SK-N-SH (cell line): ENCODE measurements around the gene DLG2. TPM values are rescaled to one million over a fixed set of nuclear protein-coding genes. Genes with fewer than 3 reads are reported as not detected.

Experiments
- CTCF ChIA-PET: fragments of 300-600, 350-600 bp; formaldehyde crosslinking; extraction: SDS; loops from one replicate; lab custom pipeline; 2021; lab: Yijun Ruan, JAX
- POLR2A ChIA-PET: fragments of 350-600 bp; sonication (Branson Sonifier 250); formaldehyde crosslinking; extraction: SDS; loops from one replicate; lab custom pipeline; 2020; ENCODE audit warnings: antibody characterized with exemption, inconsistent platforms; lab: Yijun Ruan, JAX
- DNase-seq: peaks from one replicate; pipeline ENCODE4 v3.0.0; 2012
- H2AFZ ChIP-seq: fragments of 200-600 bp; sonication (generic); 2 replicates; pipeline ENCODE4 v1.8.1; 2016; ENCODE audit warnings: antibody characterized with exemption, mild to moderate bottlenecking, low read depth
- H3F3A ChIP-seq: fragments of 200-600 bp; sonication (generic); replicated peaks from 2 replicates; pipeline ENCODE3; 2016; ENCODE audit warnings: antibody characterized with exemption, mild to moderate bottlenecking; ENCODE audit not compliant: insufficient read depth
- H3K27ac ChIP-seq, 2 experiments: fragments of 200-500 bp in 1 of 2; fragments of 200-600 bp in 1 of 2; sonication (Bioruptor generic) in 1 of 2; sonication (generic), shearing (Covaris generic) in 1 of 2; 2 replicates each; pipeline versions ENCODE4 v1.5.1 to v1.6.1; 2014 to 2016; ENCODE audit warnings: low read depth in 2 of 2, inconsistent platforms in 1 of 2, low read length in 1 of 2, mild to moderate bottlenecking in 1 of 2, mixed read lengths in 1 of 2
- H3K27me3 ChIP-seq: fragments of 200-600 bp; sonication (generic), shearing (Covaris generic); 2 replicates; pipeline ENCODE4 v1.6.1; 2016; ENCODE audit warnings: mixed run types; ENCODE audit not compliant: insufficient read depth
- H3K36me3 ChIP-seq, 2 experiments: fragments of 200-500 bp in 1 of 2; fragments of 200-600 bp in 1 of 2; sonication (Bioruptor generic) in 1 of 2; sonication (generic) in 1 of 2; replicated peaks in 1 of 2; 2 replicates each; pipeline versions ENCODE3 to v1.5.1; 2014 to 2016; ENCODE audit warnings: low read length in 1 of 2, mild to moderate bottlenecking in 1 of 2; ENCODE audit not compliant: insufficient read depth in 2 of 2, control insufficient read depth in 1 of 2
- H3K4me1 ChIP-seq, 2 experiments: fragments of 200-500 bp in 1 of 2; fragments of 200-600 bp in 1 of 2; sonication (Bioruptor generic) in 1 of 2; sonication (generic), shearing (Covaris generic) in 1 of 2; 2 replicates each; pipeline versions ENCODE4 v1.5.1 to v1.6.1; 2014 to 2016; ENCODE audit warnings: low read depth in 1 of 2, low read length in 1 of 2, mixed run types in 1 of 2; ENCODE audit not compliant: insufficient read depth in 2 of 2, control insufficient read depth in 1 of 2
- H3K4me2 ChIP-seq: fragments of 200-600 bp; sonication (generic), shearing (Covaris generic); 2 replicates; pipeline ENCODE4 v1.6.1; 2017; ENCODE audit warnings: mixed run types
- H3K4me3 ChIP-seq, 2 experiments: fragments of 200-500 bp in 1 of 2; fragments of 200-600 bp in 1 of 2; sonication (Bioruptor generic) in 1 of 2; sonication (generic), shearing (Covaris generic) in 1 of 2; 2 replicates each; pipeline versions ENCODE4 v1.5.1 to v1.8.1; 2014 to 2016; ENCODE audit warnings: low read depth in 2 of 2, inconsistent platforms in 1 of 2, low read length in 1 of 2, mild to moderate bottlenecking in 1 of 2, mixed read lengths in 1 of 2, moderate library complexity in 1 of 2
- H3K79me2 ChIP-seq: fragments of 200-600 bp; sonication (generic); 2 replicates; pipeline ENCODE4 v1.8.1; 2017; ENCODE audit warnings: mild to moderate bottlenecking; ENCODE audit not compliant: insufficient read depth
- H3K9ac ChIP-seq: fragments of 200-600 bp; sonication (generic); 2 replicates; pipeline ENCODE4 v1.6.1; 2017; ENCODE audit warnings: mixed run types
- H3K9me2 ChIP-seq: fragments of 200-600 bp; sonication (generic); 2 replicates; pipeline ENCODE4 v1.6.1; 2017; ENCODE audit warnings: mixed run types
- H3K9me3 ChIP-seq: fragments of 200-600 bp; sonication (generic); 2 replicates; pipeline ENCODE4 v1.6.1; 2017; ENCODE audit warnings: mixed run types, mild to moderate bottlenecking, moderate library complexity
- H4K20me1 ChIP-seq: fragments of 200-600 bp; sonication (generic); 2 replicates; pipeline ENCODE4 v1.6.1; 2017; ENCODE audit warnings: mild to moderate bottlenecking, mixed run types; ENCODE audit not compliant: insufficient read depth
- CHD2 ChIP-seq: fragments of 150-350 bp; IDR thresholded peaks from 2 replicates; pipeline ENCODE4 v1.6.1; 2018; ENCODE audit warnings: low read length; ENCODE audit not compliant: partially characterized antibody
- CTCF ChIP-seq: fragments of 200-600 bp; sonication (generic); IDR thresholded peaks from 2 replicates; pipeline ENCODE4 v1.6.1; 2017; ENCODE audit warnings: antibody characterized with exemption, mild to moderate bottlenecking, moderate library complexity
- ELF1 ChIP-seq: IDR thresholded peaks from 2 replicates; pipeline ENCODE4 v1.4.0; 2012
- EP300 ChIP-seq, 2 experiments: IDR thresholded peaks; 2 replicates each; pipeline versions ENCODE4 v1.4.0 to v1.6.1; 2012; ENCODE audit warnings: borderline replicate concordance in 1 of 2, low read depth in 1 of 2, low read length in 1 of 2
- FOXM1 ChIP-seq: IDR thresholded peaks from 2 replicates; pipeline ENCODE4 v1.4.0; 2012; ENCODE audit warnings: low read depth, mild to moderate bottlenecking
- GABPA ChIP-seq: IDR thresholded peaks from 2 replicates; pipeline ENCODE4 v1.4.0; 2012; ENCODE audit warnings: low read depth, mild to moderate bottlenecking
- GATA2 ChIP-seq: sonication (generic); formaldehyde crosslinking; IDR thresholded peaks from 2 replicates; pipeline ENCODE4 v1.5.0; 2020; ENCODE audit warnings: mild to moderate bottlenecking, missing genetic modification reagents
- MEF2A ChIP-seq: IDR thresholded peaks from 2 replicates; pipeline ENCODE4 v1.4.0; 2012; ENCODE audit warnings: low read depth, borderline replicate concordance
- MXI1 ChIP-seq: IDR thresholded peaks from 2 replicates; pipeline ENCODE4 v1.6.1; 2012; ENCODE audit warnings: mild to moderate bottlenecking, low read depth, low read length, improper control_type of control experiment
- NFIC ChIP-seq: IDR thresholded peaks from 2 replicates; pipeline ENCODE4 v1.4.0; 2012; ENCODE audit warnings: borderline replicate concordance
- PBX3 ChIP-seq: IDR thresholded peaks from 2 replicates; pipeline ENCODE4; 2012
- POLR2AphosphoS5 ChIP-seq: IDR thresholded peaks from 2 replicates; pipeline ENCODE4 v1.6.1; 2012; ENCODE audit warnings: low read depth, low read length
- RCOR1 ChIP-seq: fragments of 150-350 bp; IDR thresholded peaks from 2 replicates; pipeline ENCODE4 v1.6.1; 2017; ENCODE audit warnings: antibody characterized with exemption, low read length
- REST ChIP-seq: IDR thresholded peaks from 2 replicates; pipeline ENCODE4 v1.6.1; 2012; ENCODE audit warnings: mild to moderate bottlenecking, low read depth, low read length, moderate library complexity
- SIN3A ChIP-seq: IDR thresholded peaks from 2 replicates; pipeline ENCODE4 v1.6.1; 2012; ENCODE audit warnings: low read depth, mild to moderate bottlenecking, low read length, moderate library complexity, borderline replicate concordance
- SMC3 ChIP-seq: IDR thresholded peaks from 2 replicates; pipeline ENCODE4 v1.6.1; 2012; ENCODE audit warnings: low read depth, low read length, improper control_type of control experiment
- TAF1 ChIP-seq: IDR thresholded peaks from 2 replicates; pipeline ENCODE4 v1.6.1; 2012; ENCODE audit warnings: low read depth, mild to moderate bottlenecking, low read length, moderate library complexity, borderline replicate concordance
- YY1 ChIP-seq: IDR thresholded peaks from 2 replicates; pipeline ENCODE4 v1.4.0; 2012; ENCODE audit warnings: low read depth, mild to moderate bottlenecking
- ZBTB33 ChIP-seq: IDR thresholded peaks from 2 replicates; pipeline ENCODE4 v1.4.0; 2012; ENCODE audit warnings: low read depth, borderline replicate concordance
- WGBS: methylation state at CpG from one replicate; pipeline ENCODE4 v1.1.6; 2017; ENCODE audit warnings: low lambda C conversion rate; 5-methylcytosine and 5-hydroxymethylcytosine counted together
- polyA plus RNA-seq, 3 experiments: library from polyadenylated mRNA; depleted of rRNA; stranded (reverse); fragments of >200 nt; gene quantifications; 2 replicates each; pipeline ENCODE4 v1.2.3, GENCODE V29; 2012

DLG2 gene
- polyA plus RNA-seq, 1 of the 3 experiments (the other 2 are of a cell fraction): 0.21 TPM

GRCh38 chr11:83711106-83711527, 1916.0 kb downstream of the DLG2 start (continued):
- TF ChIP-seq PBX3 (no peak), NFIC (no peak)

- Histone ChIP-seq H3K4me3 (no peak overlapping the region), H3K36me3 (no peaks in the 10 kb centered on the region), H3K79me2 (no peaks in the 10 kb centered on the region), H3K27ac (no peak overlapping the region), H4K20me1 (no peaks in the 10 kb centered on the region), H3K9ac (no peak overlapping the region), H3K4me1 (no peaks in the 10 kb centered on the region), H3K9me3 (no peaks in the 10 kb centered on the region), H3F3A (no peaks in the 10 kb centered on the region), H3K9me2 (no peaks in the 10 kb centered on the region), H3K27me3 (no peaks in the 10 kb centered on the region), H3K4me2 (no peak overlapping the region), H2AFZ (no peak overlapping the region)
- TF ChIP-seq GABPA (no peak), REST (no peak)
- CTCF ChIA-PET: interaction anchor here (0.9 to 1.7 kb wide), 2 partner anchors 8 to 18 kb away, joined by 3 read pairs; no protein-coding TSS in a partner anchor
- DNase-seq: no peak
- POLR2A ChIA-PET: no interaction called here
Observed at GRCh38 chr11:83709434-83709833, 1917.7 kb downstream of the DLG2 start.

- ChIA-PET POLR2A (no interaction called here), CTCF (interaction anchor here (0.6 kb wide), 1 partner anchor 780 kb away, joined by 3 read pairs; no protein-coding TSS in a partner anchor)
- no peak overlapping the region for H2AFZ ChIP-seq
Observed at GRCh38 chr11:83706566-83706965, 1920.6 kb downstream of the DLG2 start.

More at GRCh38 chr11:83706566-83706965, 1920.6 kb downstream of the DLG2 start:
- H3K4me2 ChIP-seq: no peak overlapping the region
- no peak overlapping the region for H3K27ac ChIP-seq
- no peaks in the 10 kb centered on the region for H3K4me1 ChIP-seq
- no peaks in the 10 kb centered on the region for H4K20me1 ChIP-seq
- no peak overlapping the region for H3K9ac ChIP-seq
- no peak for TF ChIP-seq GABPA
- TF ChIP-seq TAF1: no peak
- no peak for TF ChIP-seq ELF1
- TF ChIP-seq CHD2: no peak
- no peak for TF ChIP-seq EP300 (IDR thresholded peaks at IDR 0.05; ENCODE audit: borderline replicate concordance in 1 of 2, low read depth in 1 of 2, low read length in 1 of 2)
- no peak for TF ChIP-seq CTCF
- TF ChIP-seq SMC3: no peak
- no peak for TF ChIP-seq POLR2AphosphoS5
- no peak for TF ChIP-seq GATA2 (CRISPR knock-in tag)
- TF ChIP-seq MXI1: no peak
- no peak for TF ChIP-seq RCOR1
- no peak for TF ChIP-seq SIN3A
- no peak for TF ChIP-seq YY1
- TF ChIP-seq FOXM1: no peak
- no peak for TF ChIP-seq ZBTB33
- TF ChIP-seq MEF2A: no peak
- H3F3A ChIP-seq: no peaks in the 10 kb centered on the region
- no peak overlapping the region for H3K4me3 ChIP-seq
- no peaks in the 10 kb centered on the region for H3K79me2 ChIP-seq
- no peaks in the 10 kb centered on the region for H3K9me3 ChIP-seq
- H3K27me3 ChIP-seq: no peaks in the 10 kb centered on the region
- H3K36me3 ChIP-seq: no peaks in the 10 kb centered on the region
- WGBS: 88% methylated on average over 6 of the region's 6 CpGs
- H3K9me2 ChIP-seq: no peaks in the 10 kb centered on the region
- no peak for DNase-seq
